Hepatocyte (in vitro differentiated cells): ENCODE measurements around the gene HOXC4. TPM values are rescaled to one million over a fixed set of nuclear protein-coding genes. Genes with fewer than 3 reads are reported as not detected.

Source experiments
- DNase-seq: peaks from one replicate; pipeline ENCODE4 v3.0.0-alpha.2; 2016; ENCODE audit warnings: low spot score
- H2AFZ ChIP-seq: fragments of 200-600 bp; sonication (generic); 2 replicates; pipeline ENCODE4 v1.6.0; 2016; ENCODE audit warnings: antibody characterized with exemption, mild to moderate bottlenecking
- H3K27ac ChIP-seq: fragments of 200-600 bp; sonication (generic); 2 replicates; pipeline ENCODE4 v1.5.1; 2016; ENCODE audit warnings: mild to moderate bottlenecking
- H3K27me3 ChIP-seq: fragments of 200-600 bp; sonication (generic); 2 replicates; pipeline ENCODE4 v1.6.1; 2016
- H3K36me3 ChIP-seq: fragments of 200-600 bp; sonication (generic); replicated peaks from 2 replicates; pipeline ENCODE4 v1.5.1; 2016; ENCODE audit warnings: low read depth; ENCODE audit not compliant: insufficient read depth
- H3K4me1 ChIP-seq: fragments of 200-600 bp; sonication (generic); 2 replicates; pipeline ENCODE4 v1.5.1; 2016; ENCODE audit warnings: mild to moderate bottlenecking, moderate library complexity; ENCODE audit not compliant: insufficient read depth
- H3K4me2 ChIP-seq: fragments of 200-600 bp; sonication (generic); 2 replicates; pipeline ENCODE4 v1.6.0; 2016
- H3K4me3 ChIP-seq: fragments of 200-600 bp; sonication (generic); 2 replicates; pipeline ENCODE4 v1.5.1; 2016; ENCODE audit warnings: mild to moderate bottlenecking
- H3K79me2 ChIP-seq: fragments of 200-600 bp; sonication (generic); 2 replicates; pipeline ENCODE4 v1.6.0; 2017; ENCODE audit warnings: mild to moderate bottlenecking
- H3K9me2 ChIP-seq: fragments of 200-600 bp; sonication (generic); replicated peaks from 2 replicates; pipeline ENCODE4 v1.6.0; 2017; ENCODE audit warnings: mild to moderate bottlenecking; ENCODE audit not compliant: insufficient read depth
- H3K9me3 ChIP-seq: fragments of 200-600 bp; sonication (generic); 2 replicates; pipeline ENCODE4 v1.5.1; 2016; ENCODE audit warnings: low read depth, mild to moderate bottlenecking
- H4K20me1 ChIP-seq: fragments of 200-600 bp; sonication (generic); 2 replicates; pipeline ENCODE4 v1.6.0; 2016; ENCODE audit warnings: mild to moderate bottlenecking; ENCODE audit not compliant: insufficient read depth, poor library complexity, severe bottlenecking
- EZH2 ChIP-seq: fragments of 200-600 bp; sonication (generic); IDR thresholded peaks from 2 replicates; pipeline ENCODE4 v1.6.1; 2016; ENCODE audit warnings: antibody characterized with exemption, mild to moderate bottlenecking, borderline replicate concordance
- EZH2phosphoT487 ChIP-seq: fragments of 200-600 bp; sonication (generic); IDR thresholded peaks from one replicate; pipeline ENCODE4 v1.6.1; 2018; ENCODE audit warnings: antibody characterized with exemption, mild to moderate bottlenecking, low read depth, moderate library complexity; ENCODE audit not compliant: unreplicated experiment, severe bottlenecking
- WGBS: methylation state at CpG from one replicate; pipeline ENCODE4 v1.1.6; 2016; ENCODE audit warnings: low lambda C conversion rate; ENCODE audit errors: missing lambda C conversion rate; 5-methylcytosine and 5-hydroxymethylcytosine counted together
- polyA plus RNA-seq: library from polyadenylated mRNA; unstranded; fragments of >200 nt; fragmentation: Nextera tagmentation; extraction: Ambion mirVana; gene quantifications from 2 replicates; pipeline ENCODE4 v1.2.1, GENCODE V29; 2016
- total RNA-seq: library from RNA; depleted of rRNA; stranded (reverse); fragments of >200 nt; gene quantifications from 2 replicates; pipeline ENCODE4 v1.2.3, GENCODE V29; 2014
- TF ChIP-seq, protein P1 (sequence below): fragments of 200-600 bp; sonication (generic); IDR thresholded peaks from 2 replicates; pipeline ENCODE4 v1.5.1; 2016; ENCODE audit warnings: antibody characterized with exemption, mild to moderate bottlenecking; ENCODE audit not compliant: poor library complexity

The HOXC4 gene
- total and polyA plus RNA-seq, 2 experiments from 2014 or later: 2.1 to 4.4 TPM

GRCh38 chr12:54024581-54025305 is 28.9 kb upstream of the HOXC4 start:
- Histone ChIP-seq H4K20me1 (no peaks in the 10 kb centered on the region), H3K9me2 (no peaks in the 10 kb centered on the region), H3K4me1 (peaks cover 29% of the 10 kb centered on the region), H3K4me2 (peak overlapping the region; percentile 70), H2AFZ (no peak overlapping the region), H3K9me3 (no peaks in the 10 kb centered on the region), H3K79me2 (peaks cover 59% of the 10 kb centered on the region), H3K4me3 (no peak overlapping the region), H3K27ac (no peak overlapping the region), H3K27me3 (peaks cover 94% of the 10 kb centered on the region), H3K36me3 (no peaks in the 10 kb centered on the region)
- TF ChIP-seq EZH2: no peak
- TF ChIP-seq, protein P1, sequence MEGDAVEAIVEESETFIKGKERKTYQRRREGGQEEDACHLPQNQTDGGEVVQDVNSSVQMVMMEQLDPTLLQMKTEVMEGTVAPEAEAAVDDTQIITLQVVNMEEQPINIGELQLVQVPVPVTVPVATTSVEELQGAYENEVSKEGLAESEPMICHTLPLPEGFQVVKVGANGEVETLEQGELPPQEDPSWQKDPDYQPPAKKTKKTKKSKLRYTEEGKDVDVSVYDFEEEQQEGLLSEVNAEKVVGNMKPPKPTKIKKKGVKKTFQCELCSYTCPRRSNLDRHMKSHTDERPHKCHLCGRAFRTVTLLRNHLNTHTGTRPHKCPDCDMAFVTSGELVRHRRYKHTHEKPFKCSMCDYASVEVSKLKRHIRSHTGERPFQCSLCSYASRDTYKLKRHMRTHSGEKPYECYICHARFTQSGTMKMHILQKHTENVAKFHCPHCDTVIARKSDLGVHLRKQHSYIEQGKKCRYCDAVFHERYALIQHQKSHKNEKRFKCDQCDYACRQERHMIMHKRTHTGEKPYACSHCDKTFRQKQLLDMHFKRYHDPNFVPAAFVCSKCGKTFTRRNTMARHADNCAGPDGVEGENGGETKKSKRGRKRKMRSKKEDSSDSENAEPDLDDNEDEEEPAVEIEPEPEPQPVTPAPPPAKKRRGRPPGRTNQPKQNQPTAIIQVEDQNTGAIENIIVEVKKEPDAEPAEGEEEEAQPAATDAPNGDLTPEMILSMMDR: no peak
- TF ChIP-seq EZH2phosphoT487: no peak
- WGBS: 39% methylated on average over 5 of the region's 5 CpGs
- DNase-seq: no peak

- Histone ChIP-seq H3K27me3 (peaks cover 94% of the 10 kb centered on the region), H4K20me1 (no peaks in the 10 kb centered on the region), H3K9me2 (no peaks in the 10 kb centered on the region), H3K4me3 (no peak overlapping the region), H2AFZ (no peak overlapping the region), H3K79me2 (peaks cover 53% of the 10 kb centered on the region), H3K27ac (peak overlapping the region; percentile 47), H3K9me3 (no peaks in the 10 kb centered on the region), H3K4me1 (peaks cover 35% of the 10 kb centered on the region), H3K4me2 (peak overlapping the region; percentile 60), H3K36me3 (no peaks in the 10 kb centered on the region)
- DNase-seq: no peak
- TF ChIP-seq EZH2: no peak
- whole genome bisulfite sequencing: 11% methylated on average over 7 of the region's 7 CpGs
Measured at GRCh38 chr12:54025499-54026405, 27.9 kb upstream of the HOXC4 start.

DNA sequence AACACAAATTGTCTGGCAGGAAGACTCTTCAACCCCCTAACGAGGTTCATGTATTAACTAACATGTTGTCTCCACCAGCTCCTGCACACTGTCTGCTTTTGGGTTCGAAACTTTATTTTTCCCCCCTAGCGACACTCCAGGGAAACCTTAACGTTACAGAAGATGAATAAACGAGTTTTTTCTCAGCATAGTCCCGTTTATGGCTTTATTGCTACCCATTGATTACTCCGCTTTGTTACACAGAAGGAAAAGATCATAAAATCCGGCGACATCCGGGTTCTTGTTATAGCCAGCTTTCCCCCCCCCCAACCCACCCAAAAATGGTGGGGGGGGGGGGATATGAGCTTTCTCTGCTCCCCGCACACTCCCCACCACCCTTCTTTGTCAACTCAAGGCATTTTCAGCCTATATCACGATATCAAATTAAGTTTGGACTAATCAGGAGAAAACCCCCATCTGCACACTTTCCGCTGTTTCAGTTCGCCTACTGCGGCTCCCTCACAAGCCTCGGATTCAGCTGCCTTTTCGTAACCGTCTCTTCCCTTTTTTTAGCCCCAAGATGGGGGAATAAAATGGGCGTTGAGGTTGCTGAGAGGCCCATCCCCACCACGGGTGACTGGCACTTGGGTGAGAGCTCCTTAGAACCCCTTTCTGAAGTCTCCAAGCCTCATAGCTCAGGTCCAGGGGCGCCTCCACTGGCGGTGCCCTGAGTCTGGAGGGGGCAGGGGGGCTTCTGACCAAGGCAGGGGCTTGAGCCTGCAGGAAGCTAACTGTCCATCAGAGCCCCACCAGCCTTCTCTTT is 26.8 kb upstream of the HOXC4 start:
- no peak overlapping the region for H3K4me3 ChIP-seq

More for the DNA sequence above, 26.8 kb upstream of the HOXC4 start:
- no peak for DNase-seq
- Histone ChIP-seq H3K27me3 (peaks cover 93% of the 10 kb centered on the region), H3K4me1 (peaks cover 39% of the 10 kb centered on the region), H4K20me1 (no peaks in the 10 kb centered on the region), H2AFZ (no peak overlapping the region), H3K79me2 (peaks cover 45% of the 10 kb centered on the region), H3K4me2 (peak overlapping the region; percentile 60), H3K36me3 (no peaks in the 10 kb centered on the region), H3K27ac (peak overlapping the region; percentile 47), H3K9me2 (no peaks in the 10 kb centered on the region), H3K9me3 (no peaks in the 10 kb centered on the region)
- 18% methylated on average over 21 of the region's 22 CpGs for WGBS
- TF ChIP-seq EZH2: peak; percentile 51
- TF ChIP-seq, protein P1: no peak
